Cortex of kidney (tissue), 1 donor: Measurements from ENCODE around the gene HIP1.
A peak's percentile ranks its signal among the peaks of the same experiment; 100 is the strongest.
"Not testable (repeated sequence)": the region's sequence is repeated elsewhere in the genome, so short reads cannot be mapped to it uniquely, and the experiment has no call there.

ENCODE experiments used
- DNase-seq: peaks from one replicate; lab custom pipeline; 2025; lab: John Stamatoyannopoulos, UW

Gene HIP1

GRCh38 chr7:75738975-75739795, 444 bp upstream of the HIP1 start:
- peak; percentile 45 for DNase-seq

- DNase-seq: no peak
Observed at GRCh38 chr7:75737856-75738603, 711 bp downstream of the HIP1 start.

- DNase-seq: no peak
Observed at GRCh38 chr7:75735581-75736350, 3.0 kb downstream of the HIP1 start.

- no peak for DNase-seq
Observed at GRCh38 chr7:75734586-75735458, 3.9 kb downstream of the HIP1 start.

- no peak for DNase-seq
Observed at GRCh38 chr7:75732764-75733630, 5.7 kb downstream of the HIP1 start.

GRCh38 chr7:75732016-75732521, 6.7 kb downstream of the HIP1 start:
- DNase-seq: no peak

- no peak for DNase-seq
Observed at GRCh38 chr7:75729851-75730274, 8.9 kb downstream of the HIP1 start.

- DNase-seq: no peak
Observed at GRCh38 chr7:75727881-75728593, 10.7 kb downstream of the HIP1 start.

GRCh38 chr7:75727351-75727750, 11.4 kb downstream of the HIP1 start:
- not testable (repeated sequence) for DNase-seq

GRCh38 chr7:75725306-75725705, 13.4 kb downstream of the HIP1 start:
- no peak for DNase-seq

- no peak for DNase-seq
Observed at GRCh38 chr7:75723444-75723843, 15.3 kb downstream of the HIP1 start.

GRCh38 chr7:75722373-75722772, 16.4 kb downstream of the HIP1 start:
- DNase-seq: no peak

GRCh38 chr7:75721922-75722321, 16.8 kb downstream of the HIP1 start:
- not testable (repeated sequence) for DNase-seq

- DNase-seq: no peak
Observed at GRCh38 chr7:75721426-75721825, 17.3 kb downstream of the HIP1 start.

- DNase-seq: no peak
Observed at GRCh38 chr7:75719626-75720025, 19.1 kb downstream of the HIP1 start.

- DNase-seq: no peak
Observed at GRCh38 chr7:75718390-75719031, 20.2 kb downstream of the HIP1 start.

GRCh38 chr7:75717746-75718145, 21.0 kb downstream of the HIP1 start:
- DNase-seq: not testable (repeated sequence)

GRCh38 chr7:75716992-75717626, 21.6 kb downstream of the HIP1 start:
- no peak for DNase-seq

- DNase-seq: no peak
Observed at GRCh38 chr7:75715864-75716263, 22.9 kb downstream of the HIP1 start.
